Panc1 (cell line): Measurements from ENCODE around the gene CCDC171. TPM values are rescaled to one million over a fixed set of nuclear protein-coding genes. Genes with fewer than 3 reads are reported as not detected.

Experiments used
- ATAC-seq: fragments of 200-7000 bp; cut with Tn5 transposase; 2 replicates; pipeline ENCODE4 v1.9.1; 2020; ENCODE audit warnings: mild to moderate bottlenecking, moderate library complexity
- BruUV-seq: library from RNA; stranded (reverse); fragments of 400-500 nt; replicated peaks from 2 replicates; lab custom pipeline; 2021; lab: Mats Ljungman, UMichigan
- CTCF ChIA-PET: fragments of 300-600 bp; sonication (Branson Sonifier 250); formaldehyde crosslinking; loops from one replicate; lab custom pipeline; 2022; ENCODE audit warnings: antibody characterized with exemption; lab: Charles Lee
- POLR2A ChIA-PET: fragments of 300-600 bp; sonication (Branson Sonifier 250); formaldehyde crosslinking; loops from one replicate; lab custom pipeline; 2022; ENCODE audit warnings: antibody characterized with exemption; lab: Charles Lee
- DNase-seq: peaks from one replicate; pipeline ENCODE4 v3.0.0-alpha.2; 2010; ENCODE audit warnings: low read depth, low spot score
- H3K27ac ChIP-seq: 2 replicates; pipeline ENCODE4 v1.5.1; 2011; ENCODE audit warnings: mild to moderate bottlenecking, low read length, inconsistent platforms
- H3K27me3 ChIP-seq: fragments of 200-500 bp; sonication (Bioruptor generic); 2 replicates; pipeline ENCODE4 v1.6.0; 2014; ENCODE audit warnings: low read length, inconsistent platforms; ENCODE audit not compliant: control insufficient read depth, insufficient read depth
- H3K36me3 ChIP-seq: fragments of 200-500 bp; sonication (Bioruptor generic); 2 replicates; pipeline ENCODE4 v1.5.1; 2014; ENCODE audit warnings: inconsistent platforms, mild to moderate bottlenecking, low read length, moderate library complexity; ENCODE audit not compliant: control insufficient read depth, insufficient read depth
- H3K4me1 ChIP-seq: 2 replicates; pipeline ENCODE4 v1.5.1; 2011; ENCODE audit warnings: inconsistent platforms, mild to moderate bottlenecking, low read length, moderate library complexity; ENCODE audit not compliant: control insufficient read depth, insufficient read depth
- H3K4me3 ChIP-seq, 2 experiments: 2 replicates each; pipeline ENCODE4 v1.5.1; 2011 to 2012; ENCODE audit warnings: low read depth in 2 of 2, low read length in 2 of 2, mild to moderate bottlenecking in 2 of 2, inconsistent platforms in 1 of 2, moderate library complexity in 1 of 2
- H3K9me3 ChIP-seq: fragments of 200-500 bp; sonication (Bioruptor generic); 2 replicates; pipeline ENCODE4 v1.5.1; 2014; ENCODE audit warnings: low read depth, mild to moderate bottlenecking, inconsistent platforms, low read length, moderate library complexity; ENCODE audit not compliant: control insufficient read depth, insufficient read depth
- POLR2AphosphoS5 ChIP-seq: IDR thresholded peaks from 2 replicates; pipeline ENCODE4 v1.6.1; 2012; ENCODE audit warnings: mild to moderate bottlenecking, low read depth, low read length, moderate library complexity
- SIN3A ChIP-seq: IDR thresholded peaks from 2 replicates; pipeline ENCODE4 v1.6.1; 2012; ENCODE audit warnings: low read depth, mild to moderate bottlenecking, low read length, moderate library complexity, borderline replicate concordance; ENCODE audit not compliant: insufficient read depth
- TCF7L2 ChIP-seq: IDR thresholded peaks from 2 replicates; pipeline ENCODE4 v1.6.1; 2011; ENCODE audit warnings: mild to moderate bottlenecking, low read depth, low read length, inconsistent platforms
- in situ Hi-C: cut with HindIII; loops from 2 replicates; pipeline ENCODE4 v1.10.0; 2016; ENCODE audit warnings: low sequenced_read_pairs, low pct_unique_long_range_greater_than_20kb
- intact Hi-C: fragments of 100-400 bp; cut with micrococcal nuclease; formaldehyde crosslinking; loops from one replicate; pipeline ENCODE4 v1.10.0; 2022; ENCODE audit not compliant: unreplicated experiment
- total RNA-seq: library from RNA; stranded (reverse); gene quantifications from one replicate; pipeline ENCODE4 v1.2.1, GENCODE V29; 2021; ENCODE audit not compliant: unreplicated experiment
- TF ChIP-seq, protein P1 (sequence below): fragments of 450-650 bp; IDR thresholded peaks from 2 replicates; pipeline ENCODE4 v1.5.1; 2017; ENCODE audit warnings: mild to moderate bottlenecking
- TF ChIP-seq, protein P2 (sequence below), 2 experiments: IDR thresholded peaks; 2 replicates each; pipeline ENCODE4 v1.6.1; 2011 to 2012; ENCODE audit warnings: low read depth in 2 of 2, control low read depth in 1 of 2, low read length in 1 of 2, mild to moderate bottlenecking in 1 of 2, moderate library complexity in 1 of 2; ENCODE audit not compliant: insufficient read depth in 1 of 2

CCDC171 gene
- total RNA-seq, 1 experiment from 2014 or later: 1.5 TPM

DNA sequence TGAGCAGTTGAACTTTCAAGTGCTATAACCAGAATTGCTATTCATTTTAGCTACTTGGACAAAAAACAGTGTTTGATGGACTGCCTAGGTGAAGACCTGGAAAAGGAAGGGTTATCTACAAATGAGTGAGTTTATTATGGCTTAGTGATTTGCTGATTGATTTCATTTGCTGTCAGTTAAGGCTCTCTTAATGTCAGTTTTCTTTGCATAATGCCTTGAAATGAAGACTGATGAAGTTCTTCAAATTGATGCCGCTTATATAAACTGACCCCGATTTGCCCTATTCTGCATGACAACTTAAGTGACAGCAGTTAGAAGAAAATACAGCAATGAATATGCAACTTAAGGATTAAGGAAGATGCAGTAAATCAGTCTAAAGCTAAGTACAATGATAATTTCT is 332.6 kb downstream of the CCDC171 start:
- Histone ChIP-seq H3K4me3 (no peak overlapping the region), H3K36me3 (no peaks in the 10 kb centered on the region), H3K27me3 (no peaks in the 10 kb centered on the region), H3K9me3 (no peaks in the 10 kb centered on the region), H3K27ac (no peak overlapping the region), H3K4me1 (no peaks in the 10 kb centered on the region)
- intact Hi-C loops: no loop called here
- TF ChIP-seq, protein P1, sequence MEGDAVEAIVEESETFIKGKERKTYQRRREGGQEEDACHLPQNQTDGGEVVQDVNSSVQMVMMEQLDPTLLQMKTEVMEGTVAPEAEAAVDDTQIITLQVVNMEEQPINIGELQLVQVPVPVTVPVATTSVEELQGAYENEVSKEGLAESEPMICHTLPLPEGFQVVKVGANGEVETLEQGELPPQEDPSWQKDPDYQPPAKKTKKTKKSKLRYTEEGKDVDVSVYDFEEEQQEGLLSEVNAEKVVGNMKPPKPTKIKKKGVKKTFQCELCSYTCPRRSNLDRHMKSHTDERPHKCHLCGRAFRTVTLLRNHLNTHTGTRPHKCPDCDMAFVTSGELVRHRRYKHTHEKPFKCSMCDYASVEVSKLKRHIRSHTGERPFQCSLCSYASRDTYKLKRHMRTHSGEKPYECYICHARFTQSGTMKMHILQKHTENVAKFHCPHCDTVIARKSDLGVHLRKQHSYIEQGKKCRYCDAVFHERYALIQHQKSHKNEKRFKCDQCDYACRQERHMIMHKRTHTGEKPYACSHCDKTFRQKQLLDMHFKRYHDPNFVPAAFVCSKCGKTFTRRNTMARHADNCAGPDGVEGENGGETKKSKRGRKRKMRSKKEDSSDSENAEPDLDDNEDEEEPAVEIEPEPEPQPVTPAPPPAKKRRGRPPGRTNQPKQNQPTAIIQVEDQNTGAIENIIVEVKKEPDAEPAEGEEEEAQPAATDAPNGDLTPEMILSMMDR: no peak
- no peak for TF ChIP-seq TCF7L2
- TF ChIP-seq SIN3A: no peak
- no peak for TF ChIP-seq POLR2AphosphoS5
- TF ChIP-seq, protein P2, sequence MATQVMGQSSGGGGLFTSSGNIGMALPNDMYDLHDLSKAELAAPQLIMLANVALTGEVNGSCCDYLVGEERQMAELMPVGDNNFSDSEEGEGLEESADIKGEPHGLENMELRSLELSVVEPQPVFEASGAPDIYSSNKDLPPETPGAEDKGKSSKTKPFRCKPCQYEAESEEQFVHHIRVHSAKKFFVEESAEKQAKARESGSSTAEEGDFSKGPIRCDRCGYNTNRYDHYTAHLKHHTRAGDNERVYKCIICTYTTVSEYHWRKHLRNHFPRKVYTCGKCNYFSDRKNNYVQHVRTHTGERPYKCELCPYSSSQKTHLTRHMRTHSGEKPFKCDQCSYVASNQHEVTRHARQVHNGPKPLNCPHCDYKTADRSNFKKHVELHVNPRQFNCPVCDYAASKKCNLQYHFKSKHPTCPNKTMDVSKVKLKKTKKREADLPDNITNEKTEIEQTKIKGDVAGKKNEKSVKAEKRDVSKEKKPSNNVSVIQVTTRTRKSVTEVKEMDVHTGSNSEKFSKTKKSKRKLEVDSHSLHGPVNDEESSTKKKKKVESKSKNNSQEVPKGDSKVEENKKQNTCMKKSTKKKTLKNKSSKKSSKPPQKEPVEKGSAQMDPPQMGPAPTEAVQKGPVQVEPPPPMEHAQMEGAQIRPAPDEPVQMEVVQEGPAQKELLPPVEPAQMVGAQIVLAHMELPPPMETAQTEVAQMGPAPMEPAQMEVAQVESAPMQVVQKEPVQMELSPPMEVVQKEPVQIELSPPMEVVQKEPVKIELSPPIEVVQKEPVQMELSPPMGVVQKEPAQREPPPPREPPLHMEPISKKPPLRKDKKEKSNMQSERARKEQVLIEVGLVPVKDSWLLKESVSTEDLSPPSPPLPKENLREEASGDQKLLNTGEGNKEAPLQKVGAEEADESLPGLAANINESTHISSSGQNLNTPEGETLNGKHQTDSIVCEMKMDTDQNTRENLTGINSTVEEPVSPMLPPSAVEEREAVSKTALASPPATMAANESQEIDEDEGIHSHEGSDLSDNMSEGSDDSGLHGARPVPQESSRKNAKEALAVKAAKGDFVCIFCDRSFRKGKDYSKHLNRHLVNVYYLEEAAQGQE (IDR thresholded peaks at IDR 0.05; ENCODE audit: insufficient read depth in 1 of 2, low read depth in 2 of 2, low read length in 1 of 2): no peak
- in situ Hi-C loops: no loop called here
- CTCF ChIA-PET: no interaction called here
- BruUV-seq: no TSS peak
- DNase-seq (no peak), ATAC-seq (no peak)
- POLR2A ChIA-PET: no interaction called here

DNA sequence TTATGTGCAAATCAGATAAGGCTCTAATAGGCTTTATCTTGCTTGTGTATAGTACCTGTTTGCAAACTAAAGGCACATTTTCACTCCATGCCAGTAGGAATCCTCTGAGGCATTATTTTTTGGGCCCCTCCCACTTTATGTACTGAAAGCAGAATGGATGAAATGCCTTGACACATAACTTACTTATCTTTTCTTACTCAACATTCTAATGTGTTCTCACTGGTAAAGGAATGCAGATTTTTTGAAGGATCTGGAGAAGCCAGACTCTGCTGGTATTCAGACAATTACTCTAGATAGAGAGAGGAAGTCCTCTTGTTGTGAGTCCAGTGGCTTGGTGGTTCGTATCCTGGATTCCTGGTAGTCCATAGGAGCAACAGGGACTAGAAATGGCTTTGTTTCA is 336.7 kb downstream of the CCDC171 start:
- Histone ChIP-seq H3K36me3 (no peaks in the 10 kb centered on the region), H3K27me3 (no peaks in the 10 kb centered on the region), H3K4me1 (no peaks in the 10 kb centered on the region), H3K9me3 (no peaks in the 10 kb centered on the region), H3K27ac (no peak overlapping the region), H3K4me3 (no peak overlapping the region)
- no peak for ATAC-seq
- CTCF ChIA-PET: no interaction called here
- DNase-seq: no peak
- in situ Hi-C loops (no loop called here), intact Hi-C loops (no loop called here)
- no TSS peak for BruUV-seq
- no peak for TF ChIP-seq SIN3A
- TF ChIP-seq POLR2AphosphoS5: no peak
- TF ChIP-seq, protein P1: no peak
- TF ChIP-seq, protein P2 (IDR thresholded peaks at IDR 0.05; ENCODE audit: insufficient read depth in 1 of 2, low read depth in 2 of 2, low read length in 1 of 2): no peak
- TF ChIP-seq TCF7L2: no peak
- POLR2A ChIA-PET: no interaction called here
